Stimulated activated CD4-positive, alpha-beta T cell treated with anti-CD3 and anti-CD28 coated beads, Interleukin-2, amount 100 ng/mL, for 24 hours (primary cell): Measurements from ENCODE around the gene FEN1.

ENCODE experiments used
- DNase-seq, 2 donors: peaks; one replicate each; pipeline ENCODE4 v3.0.0-alpha.2; 2020

FEN1 gene

DNA sequence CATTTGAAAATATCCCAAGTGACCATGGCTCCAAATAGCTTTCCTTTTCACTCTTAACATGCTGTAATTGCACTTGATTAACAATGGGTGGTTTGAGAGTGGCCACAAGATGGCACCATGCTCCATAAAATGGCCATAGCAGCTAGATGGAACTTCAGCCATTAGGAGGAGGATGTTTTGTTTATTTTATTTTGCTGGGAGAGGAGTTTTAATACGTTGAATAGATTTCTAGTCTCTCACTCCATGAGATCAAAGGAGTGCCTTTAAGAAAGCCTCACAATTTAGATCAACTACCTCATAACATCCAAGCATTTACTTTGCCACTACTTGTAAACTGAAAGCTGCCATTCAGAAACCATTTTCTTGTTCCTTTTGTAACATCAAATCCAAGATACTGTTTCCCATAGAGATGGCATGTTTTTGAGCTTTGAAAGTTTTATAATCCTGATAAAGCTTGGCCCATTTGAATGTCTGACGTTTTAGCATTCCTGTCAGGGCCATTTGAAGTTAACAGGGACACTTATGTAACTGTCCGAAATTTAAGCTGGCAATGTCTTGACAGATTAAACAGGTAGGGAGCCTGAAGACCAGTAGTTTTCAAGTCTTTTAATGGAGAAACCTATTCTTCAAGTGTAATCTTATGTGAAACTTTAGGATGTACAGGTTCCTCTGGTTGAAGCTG lies 4.7 kb downstream of the FEN1 start:
- peak; percentile 59 to 71 for DNase-seq

DNA sequence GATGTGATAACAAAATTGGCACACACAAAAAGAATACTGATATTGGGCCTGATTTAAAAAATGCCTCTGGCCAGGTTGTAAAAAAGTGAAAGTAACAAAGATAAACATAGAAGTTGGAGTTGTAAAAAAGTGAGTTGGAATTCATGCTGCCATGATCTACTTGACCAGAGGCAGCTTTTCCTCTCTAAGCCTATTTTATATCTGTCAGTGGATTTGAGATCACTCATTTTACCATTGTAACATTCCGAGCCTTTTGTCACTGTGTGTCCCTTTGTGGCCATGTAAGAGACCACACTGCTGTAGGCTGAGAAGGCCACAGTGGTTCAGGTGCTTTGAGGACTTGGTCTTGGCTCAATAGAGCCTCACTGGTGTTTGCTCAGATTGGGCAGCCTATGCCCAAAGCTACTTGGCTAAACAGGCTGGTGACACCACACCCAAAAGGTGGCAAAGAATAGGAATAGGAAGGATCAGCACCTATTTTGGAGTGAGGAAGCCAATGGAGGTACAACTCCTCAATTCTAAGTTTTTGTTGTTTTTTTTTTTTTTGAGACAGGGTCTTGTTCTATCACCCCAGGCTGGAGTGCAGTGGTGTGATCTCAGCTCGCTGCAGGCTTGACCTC lies 7.1 kb downstream of the FEN1 start:
- no peak for DNase-seq

DNA sequence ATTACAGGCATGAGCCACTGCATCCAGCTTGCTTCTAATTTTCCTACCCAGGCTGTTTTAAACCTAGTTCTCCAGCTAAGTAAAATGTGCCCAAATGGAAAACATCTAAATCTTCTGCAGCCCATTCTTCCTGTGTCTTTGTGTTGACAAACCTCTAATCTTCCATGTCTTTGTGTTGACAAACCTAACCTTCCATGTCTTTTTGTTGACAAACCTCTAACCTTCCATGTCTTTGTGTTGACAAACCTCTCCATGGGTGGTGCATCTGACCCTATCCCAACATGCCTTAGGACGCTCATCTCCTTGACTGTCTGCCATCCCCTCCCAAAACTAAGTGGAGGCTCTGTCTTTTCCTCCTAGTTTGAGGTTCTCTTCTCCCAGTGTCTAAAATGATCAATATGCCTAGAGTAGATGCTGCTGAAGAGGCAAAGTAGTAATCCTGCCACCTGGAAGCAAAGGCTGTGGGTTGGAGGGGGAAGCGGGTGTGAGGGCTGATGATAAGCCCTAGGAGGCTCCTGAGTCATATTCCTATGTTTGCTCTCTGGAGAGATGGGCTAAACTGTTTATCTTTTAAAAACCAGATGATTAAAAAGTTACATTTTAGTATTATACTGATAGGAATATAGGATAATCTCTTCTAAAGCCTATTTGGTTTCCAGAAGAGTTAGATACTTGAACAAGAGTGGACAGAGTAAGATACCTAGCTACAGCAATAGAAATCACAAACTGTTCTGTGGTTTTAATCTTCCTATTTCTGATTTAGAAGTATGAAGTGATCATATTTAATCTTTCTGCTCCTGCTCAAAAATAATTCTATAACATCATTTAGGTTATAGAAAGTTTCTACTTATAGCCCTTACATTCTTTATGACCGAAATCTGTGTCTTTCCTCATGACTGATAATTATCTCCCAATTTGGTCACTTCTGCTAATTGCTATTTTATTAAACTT lies 7.9 kb downstream of the FEN1 start:
- no peak for DNase-seq

DNA sequence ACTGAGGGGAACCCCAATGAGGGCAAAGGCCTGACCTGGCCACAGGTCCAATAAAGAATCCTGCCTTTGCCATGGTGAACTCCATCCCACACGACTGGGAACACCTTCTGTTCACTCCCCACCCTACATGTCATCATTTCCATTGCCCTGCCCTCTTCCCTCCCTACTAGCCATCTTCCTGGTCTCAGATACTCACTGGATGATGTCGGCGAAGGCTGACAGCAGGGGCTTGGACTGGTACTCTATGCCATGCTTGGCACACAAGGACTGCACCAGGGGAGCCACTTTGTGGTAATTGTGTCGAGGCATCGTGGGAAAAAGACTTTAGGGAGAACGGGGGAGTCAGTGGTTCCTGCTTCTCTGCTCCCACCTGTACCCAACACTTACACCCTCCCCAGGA lies 9.9 kb downstream of the FEN1 start:
- DNase-seq: no peak

DNA sequence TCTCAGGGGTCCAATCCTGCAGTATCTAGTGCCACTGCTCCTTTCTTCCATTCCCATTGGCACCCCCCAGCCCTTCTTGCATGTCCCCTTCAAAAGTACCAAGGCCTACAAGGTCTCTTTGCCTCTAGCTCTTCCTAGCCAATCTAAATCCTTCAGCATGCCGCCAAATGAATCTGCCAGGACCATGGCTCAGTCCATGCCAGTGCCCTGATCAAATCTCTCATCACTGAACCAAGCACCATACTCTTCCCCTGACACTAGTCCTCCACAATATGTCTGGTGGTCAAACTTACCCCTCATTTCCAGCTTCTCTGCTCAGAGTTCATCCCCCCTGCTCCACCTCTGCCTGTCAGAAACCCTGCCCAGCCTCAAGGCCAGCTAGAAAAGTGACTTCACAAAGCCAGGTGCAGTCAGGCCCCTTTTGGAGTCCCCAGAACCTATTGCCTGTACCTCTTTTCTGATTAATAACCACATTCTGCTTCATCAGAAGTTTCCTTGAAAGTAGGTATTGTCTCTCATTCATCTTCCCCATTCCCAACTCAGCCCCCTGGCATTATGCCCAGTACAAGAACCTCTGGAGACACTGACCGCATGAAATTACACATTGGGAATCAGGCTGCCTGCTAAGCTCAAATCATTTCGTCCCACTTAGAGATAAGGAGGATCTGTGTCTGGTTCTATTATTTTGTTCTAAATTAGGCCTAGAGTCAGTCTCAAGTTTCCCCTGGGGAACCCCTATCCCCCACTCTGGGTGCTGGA lies 11.4 kb downstream of the FEN1 start:
- no peak for DNase-seq

DNA sequence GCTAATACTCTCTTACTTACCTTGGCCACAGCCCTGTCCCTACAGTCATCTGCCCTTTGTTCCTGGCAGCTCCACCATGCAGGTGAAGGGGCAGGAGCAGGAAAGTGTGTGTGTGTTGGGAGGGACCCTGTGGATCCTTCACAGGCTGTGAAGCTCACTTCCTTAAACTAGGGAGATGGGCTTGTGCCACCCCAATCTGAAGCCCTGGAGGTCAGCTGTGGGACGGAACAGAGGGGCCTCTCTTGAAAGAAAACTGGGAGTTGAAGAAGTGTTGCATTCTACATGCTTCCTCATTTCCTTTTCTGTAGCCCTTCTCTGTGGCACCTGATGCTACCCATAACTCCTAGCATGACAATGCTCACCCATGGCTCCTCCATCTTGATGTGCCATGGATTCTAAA lies 12.4 kb downstream of the FEN1 start:
- no peak for DNase-seq

DNA sequence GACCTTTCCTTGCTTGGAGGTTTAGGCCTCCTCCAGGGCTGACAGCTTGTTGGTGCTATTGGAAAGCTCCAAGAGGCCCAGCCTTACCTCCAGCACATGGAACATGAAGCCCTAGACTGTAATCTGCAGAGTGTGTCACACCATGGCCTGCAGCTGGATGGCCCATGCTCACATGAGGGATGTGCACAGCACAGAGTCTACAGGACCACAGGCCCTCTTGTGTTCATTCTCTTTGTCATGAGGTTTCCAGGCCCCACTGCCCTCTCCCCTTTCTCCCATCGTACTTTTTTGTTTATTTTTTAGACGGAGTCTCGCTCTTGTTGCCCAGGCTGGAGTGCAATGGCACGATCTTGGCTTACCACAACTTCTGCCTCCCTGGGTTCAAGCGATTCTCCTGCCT lies 14.1 kb downstream of the FEN1 start:
- no peak for DNase-seq

DNA sequence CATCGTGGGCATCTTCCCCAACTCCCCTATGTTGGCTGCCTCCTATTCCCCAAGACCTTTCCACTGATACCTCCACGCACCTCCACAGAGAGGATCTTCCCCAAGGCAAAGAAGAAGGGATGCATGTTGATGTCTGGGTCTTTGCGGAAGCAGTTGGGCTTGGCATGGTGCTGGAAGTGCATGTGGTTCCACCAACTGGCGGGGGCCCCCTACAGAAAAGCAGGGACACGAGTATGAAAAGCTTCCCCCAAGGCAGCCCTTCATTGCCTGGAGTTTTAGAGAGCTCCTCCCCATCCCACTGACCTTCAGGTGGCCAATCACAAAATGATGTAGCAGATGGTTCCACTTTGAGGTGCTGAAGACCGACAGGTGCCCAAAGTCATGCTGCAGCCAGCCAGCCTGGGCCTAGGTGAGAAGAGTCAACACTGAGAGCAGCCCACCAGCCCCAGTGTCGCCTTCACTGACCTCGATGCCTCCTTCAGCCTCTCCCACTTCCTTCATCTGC lies 18.0 kb downstream of the FEN1 start:
- DNase-seq: no peak

DNA sequence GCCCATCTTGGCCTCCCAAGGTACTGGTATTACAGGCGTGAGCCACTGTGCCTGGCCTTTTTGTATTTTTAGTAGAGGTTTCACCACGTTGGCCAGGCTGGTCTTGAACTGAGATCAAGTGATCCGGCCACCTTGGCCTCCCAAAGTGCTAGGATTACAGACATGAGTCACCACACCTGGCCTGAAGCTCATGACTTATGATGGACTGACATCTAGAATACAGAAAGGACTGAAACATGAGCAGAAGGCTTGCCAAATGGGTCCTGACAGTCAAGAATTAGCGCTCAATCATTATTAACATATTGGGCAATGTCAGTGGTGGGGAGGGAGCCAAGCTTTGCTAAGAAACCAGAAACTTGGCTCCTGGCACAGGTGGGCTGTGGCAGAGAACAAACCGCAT lies 19.1 kb downstream of the FEN1 start:
- DNase-seq: no peak

DNA sequence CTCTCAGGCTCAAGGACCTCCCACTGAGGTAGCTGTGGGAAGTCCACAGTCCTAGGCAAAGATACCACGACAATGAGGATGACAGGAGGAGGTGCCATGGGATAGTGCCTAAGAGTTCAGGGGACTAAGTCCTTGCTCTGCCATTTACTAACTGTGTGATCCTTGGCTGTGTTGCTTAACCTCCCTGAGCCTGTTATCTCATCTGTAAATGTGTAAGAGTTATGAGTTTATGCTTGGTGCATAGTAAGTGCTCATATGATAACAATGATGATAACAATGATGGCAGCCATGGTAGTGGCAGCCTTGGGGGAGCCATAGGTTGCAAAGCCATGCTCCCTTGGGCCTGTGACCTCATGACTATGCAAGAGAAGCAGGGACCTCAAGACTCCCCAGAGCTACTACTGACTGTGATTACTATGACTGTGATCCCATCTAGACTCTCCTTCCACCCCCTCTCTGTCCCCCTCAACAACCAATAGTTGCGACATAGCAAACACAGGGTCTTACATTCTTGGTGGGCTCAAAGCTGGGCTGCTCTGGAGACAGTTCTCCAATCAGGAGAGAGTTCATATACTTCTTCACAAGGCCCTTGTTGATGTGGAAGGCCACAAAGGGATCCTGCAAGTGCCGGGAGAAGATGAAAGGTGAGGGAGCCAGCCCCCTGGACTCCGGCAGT lies 20.2 kb downstream of the FEN1 start:
- no peak for DNase-seq

DNA sequence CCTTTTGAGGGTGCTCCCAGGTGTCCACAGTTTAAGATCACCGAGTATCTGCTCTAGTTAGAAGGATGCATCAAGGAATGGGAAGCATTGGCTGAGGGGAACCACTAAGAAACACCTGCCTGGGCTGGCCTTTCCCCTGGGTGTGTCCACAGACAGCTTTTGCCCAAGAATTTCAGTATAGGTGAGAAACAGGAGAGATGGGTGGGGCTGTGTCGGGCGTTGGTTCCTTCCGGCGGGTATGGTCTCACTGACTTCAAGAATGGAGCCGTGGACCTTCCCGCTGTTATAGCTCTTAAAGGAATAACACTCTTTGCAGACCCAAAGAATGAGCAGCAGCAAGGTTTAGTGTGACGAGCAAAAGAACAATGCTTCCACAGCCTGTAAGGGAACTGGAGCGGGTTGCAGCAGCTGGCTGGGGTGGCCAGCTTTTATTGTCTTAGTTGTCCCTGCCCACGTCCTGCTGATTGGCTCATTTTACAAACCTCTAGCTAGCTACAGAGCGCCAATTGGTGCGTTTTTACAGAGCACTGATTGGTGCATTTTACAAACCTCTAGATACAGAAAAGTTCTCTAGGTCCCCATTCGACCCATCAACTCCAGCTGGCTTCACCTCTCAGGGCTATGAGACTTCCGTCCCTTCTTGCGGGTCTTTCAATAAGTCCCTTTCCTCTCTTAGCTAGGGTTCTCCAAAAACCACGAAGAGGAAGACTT lies 21.7 kb downstream of the FEN1 start:
- no peak for DNase-seq

DNA sequence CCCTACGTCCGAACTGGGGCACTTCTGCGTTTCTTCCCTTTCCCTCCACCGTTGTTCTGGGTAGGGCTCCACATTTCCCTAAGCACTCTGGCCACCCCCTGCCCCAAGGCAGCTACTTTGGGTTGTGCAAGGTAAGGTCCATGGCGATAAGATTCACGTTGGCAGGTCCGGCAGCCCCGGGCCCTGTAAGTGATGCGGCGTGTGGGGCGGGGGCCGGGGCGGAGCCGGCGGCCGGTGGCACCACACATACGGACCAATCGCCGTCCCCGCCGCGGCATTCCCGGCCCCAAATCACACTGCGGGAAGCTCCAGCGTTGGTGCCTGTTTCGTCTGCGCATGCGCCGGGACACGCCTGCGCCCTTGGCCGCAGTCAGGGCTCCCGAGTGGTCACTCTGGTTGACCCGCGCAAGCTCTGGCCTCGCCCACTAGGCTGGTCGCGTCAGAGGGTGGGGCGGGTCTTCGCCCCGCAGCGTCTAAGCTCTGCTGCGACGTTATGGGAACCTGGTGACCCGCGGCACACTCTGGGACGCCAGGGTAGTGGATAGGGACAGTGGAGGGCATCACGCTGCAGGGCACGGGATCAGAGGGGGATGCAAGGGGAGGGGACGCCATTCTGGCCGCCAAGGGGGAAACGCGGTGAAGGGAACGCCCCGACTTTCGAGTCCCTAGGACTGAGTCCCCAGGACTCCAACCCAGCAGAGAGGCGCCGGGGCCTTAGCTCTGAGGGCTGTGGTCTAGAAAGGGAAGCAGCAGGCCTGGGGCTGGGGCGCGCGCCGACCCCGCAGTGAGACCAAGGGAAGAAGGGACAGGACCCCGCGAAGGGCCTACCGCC lies 22.5 kb downstream of the FEN1 start:
- DNase-seq: peak; percentile 35 to 64

DNA sequence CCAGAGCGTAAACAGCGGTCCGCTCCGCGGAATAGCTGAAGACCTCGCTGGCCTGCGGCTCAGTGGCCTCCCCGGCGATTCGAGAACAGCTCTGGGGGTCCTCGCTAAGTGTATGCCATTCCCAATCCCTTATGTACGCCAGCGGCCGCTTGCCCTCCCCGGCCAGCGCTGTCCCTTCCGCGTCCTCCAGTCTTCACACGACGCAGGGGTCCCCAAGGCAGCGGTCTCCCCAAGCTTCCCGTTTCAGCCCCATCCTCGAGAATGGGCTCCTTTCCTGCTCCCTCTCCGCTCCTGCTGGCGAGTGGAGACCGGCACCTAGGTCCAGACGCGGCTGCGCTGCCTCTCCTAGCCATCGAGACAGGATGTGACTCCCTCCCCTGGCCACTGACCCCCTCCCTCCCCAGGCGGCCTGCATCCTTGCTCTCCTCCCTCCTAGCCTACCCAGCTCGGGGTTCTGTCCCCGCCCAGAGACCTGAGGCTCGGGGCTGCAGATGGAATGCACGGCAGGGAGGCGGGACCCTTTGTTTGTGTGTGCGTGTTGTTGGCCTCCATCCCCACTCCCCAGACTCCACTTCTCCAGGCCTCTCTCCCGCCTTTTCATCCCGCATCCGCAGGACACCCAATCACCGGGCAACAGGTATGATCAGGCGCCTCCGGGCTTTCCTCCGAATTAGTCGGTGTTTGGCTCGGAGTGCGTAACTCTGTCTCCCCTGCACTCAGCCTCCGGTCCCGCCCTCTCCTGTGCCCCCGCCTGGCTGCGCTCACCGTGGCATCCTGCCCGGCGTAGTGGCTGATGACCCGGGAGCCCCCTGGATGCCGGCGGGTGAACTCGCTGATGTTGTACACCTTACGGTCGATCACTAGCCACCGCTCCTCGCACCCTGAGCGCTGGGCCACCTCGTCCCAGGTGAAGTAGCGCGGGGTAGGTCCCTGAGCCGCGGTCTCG lies 23.4 kb downstream of the FEN1 start:
- DNase-seq: peak; percentile 59 to 64

DNA sequence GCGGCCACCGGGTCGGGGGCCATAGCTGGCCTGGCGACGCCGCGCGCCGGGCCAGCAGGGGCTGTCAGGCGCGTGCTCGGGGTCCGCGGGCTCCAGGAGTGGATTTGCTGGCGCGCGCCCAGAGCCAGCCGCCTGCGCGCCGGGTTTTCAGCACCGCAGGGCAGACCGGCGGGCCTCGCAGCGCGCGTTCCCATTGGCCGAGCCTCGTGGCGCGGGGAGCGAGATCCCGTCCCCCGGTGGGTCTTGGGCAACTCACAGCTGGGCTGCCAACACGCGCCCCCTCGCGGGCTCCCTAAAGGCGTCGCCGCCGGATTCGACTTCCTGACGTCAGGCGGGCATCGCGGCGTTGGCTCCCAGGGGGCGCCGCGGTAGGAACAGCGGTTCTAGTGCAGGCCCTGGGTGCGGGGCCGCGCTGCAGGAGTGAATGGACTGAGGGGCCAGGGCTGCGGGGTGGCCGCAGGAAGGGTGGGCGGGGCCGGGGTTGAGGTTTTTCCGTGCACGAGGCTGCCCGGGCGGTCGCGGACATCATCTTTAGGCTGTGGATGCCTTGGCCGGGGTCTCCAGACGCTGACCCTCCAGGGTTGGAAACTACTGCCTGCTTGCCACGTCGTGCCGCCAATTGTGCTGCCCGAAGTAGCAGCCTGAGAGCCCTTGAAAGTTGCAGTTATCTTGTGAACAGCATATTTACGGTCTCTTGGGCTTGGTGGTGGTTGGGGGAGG lies 24.2 kb downstream of the FEN1 start, which contains the start of gene FADS1:
Gene FADS1 (minus strand): TSS at position 268 of the 720 bp plus-strand sequence. CDS start 74 bp downstream, at position 194.
- peak; percentile 75 to 84 for DNase-seq

DNA sequence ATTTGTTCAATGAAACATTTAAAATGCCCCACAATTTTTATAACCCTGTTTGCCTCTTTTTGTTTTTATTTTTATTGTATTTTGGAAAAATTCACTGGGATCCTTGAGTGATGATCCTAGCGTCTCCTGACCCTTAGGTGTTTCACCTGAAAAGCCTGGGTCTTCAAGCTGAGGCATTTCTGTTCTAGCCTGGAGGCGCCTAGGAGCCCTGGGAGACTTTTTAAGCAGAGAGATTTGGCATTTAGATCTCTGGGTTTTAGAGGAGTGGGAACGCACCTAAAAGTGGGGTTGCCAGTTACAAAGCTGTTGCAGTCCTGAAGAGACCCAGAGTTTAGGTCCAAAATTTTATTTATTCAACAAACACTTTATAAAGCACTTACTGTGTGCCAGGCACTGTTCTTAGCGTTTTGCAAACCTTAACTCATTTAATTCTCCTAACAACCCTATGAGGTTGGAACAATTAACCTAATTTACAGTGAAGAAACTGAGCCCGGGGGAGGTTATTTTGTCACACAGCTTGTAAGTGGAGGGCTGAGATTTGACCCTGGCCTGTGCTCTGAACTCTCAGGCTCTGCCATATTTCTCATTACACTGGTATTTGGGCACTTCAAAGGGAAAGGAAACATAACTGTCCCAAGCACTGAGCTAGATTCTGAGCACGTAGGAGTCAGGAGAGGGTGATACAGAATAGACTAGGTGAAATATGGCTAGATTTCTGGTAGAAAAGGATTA lies 24.9 kb downstream of the FEN1 start:
- no peak for DNase-seq

DNA sequence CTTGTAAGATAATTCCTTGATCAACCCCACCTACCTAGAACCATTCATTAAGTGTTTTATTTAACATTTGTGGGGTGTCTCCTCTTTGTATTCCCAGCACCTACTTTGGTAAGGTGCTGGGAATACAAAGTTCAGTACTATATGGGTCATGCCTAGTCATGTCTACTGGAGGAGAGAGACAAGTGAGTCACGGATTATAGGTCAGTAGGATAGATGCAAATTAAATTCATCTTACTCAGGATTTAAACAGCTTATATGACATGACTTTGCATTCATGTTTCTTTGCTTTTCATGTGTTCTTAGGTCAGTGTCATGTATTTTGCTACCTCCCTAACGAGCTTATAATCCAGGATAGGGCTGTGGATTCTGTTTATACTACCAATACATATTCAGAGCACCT lies 27.5 kb downstream of the FEN1 start:
- no peak for DNase-seq

DNA sequence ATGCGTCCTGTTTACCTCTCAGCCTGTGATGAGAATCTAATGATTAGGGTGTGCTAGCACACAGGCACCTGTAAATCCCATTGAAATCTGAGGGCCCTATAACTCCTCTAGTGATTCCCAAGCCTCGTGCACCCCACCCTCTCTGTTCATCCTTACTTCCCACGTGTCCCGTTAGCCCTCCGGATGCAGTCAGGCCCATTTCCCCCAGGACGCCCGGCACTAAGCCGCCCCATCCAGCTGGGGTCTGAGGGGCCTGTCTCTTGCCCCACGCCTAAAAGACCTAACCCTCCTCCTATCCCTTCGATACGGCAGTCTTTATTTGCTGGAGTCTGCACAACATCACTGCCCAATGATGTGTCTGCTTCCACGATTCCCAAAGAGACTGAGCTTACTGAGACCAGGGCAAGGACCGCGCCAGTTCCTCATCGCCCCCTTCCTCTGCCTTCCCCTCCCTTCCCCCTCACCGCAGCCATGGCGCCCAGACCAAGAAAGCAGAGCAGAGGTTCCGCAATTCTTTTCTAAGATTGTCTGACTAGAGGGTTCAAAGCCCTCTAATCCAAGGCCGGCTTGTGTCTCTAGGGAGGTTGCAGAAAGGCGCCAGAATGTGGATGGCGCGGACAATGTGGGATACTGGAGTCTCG lies 34.3 kb downstream of the FEN1 start:
- no peak for DNase-seq
